Endothelial cell of umbilical vein (primary cell): Measurements from ENCODE around the gene OR52E8.

Experiments
- POLR2A ChIP-seq: IDR thresholded peaks from 2 replicates; pipeline ENCODE4 v1.6.1; 2012; ENCODE audit warnings: low read depth, mild to moderate bottlenecking, control low read depth, low read length
- TF ChIP-seq, protein P1 (sequence below), 2 donors: IDR thresholded peaks; 1 replicate in 1 of 2; 2 replicates in 1 of 2; pipeline ENCODE4 v1.5.1; 2011; ENCODE audit warnings: low read length in 2 of 2, mild to moderate bottlenecking in 2 of 2, moderate library complexity in 2 of 2, control low read depth in 1 of 2, inconsistent platforms in 1 of 2, low read depth in 1 of 2; ENCODE audit not compliant: insufficient read depth in 1 of 2; ENCODE audit errors: extremely low read depth in 1 of 2

DNA sequence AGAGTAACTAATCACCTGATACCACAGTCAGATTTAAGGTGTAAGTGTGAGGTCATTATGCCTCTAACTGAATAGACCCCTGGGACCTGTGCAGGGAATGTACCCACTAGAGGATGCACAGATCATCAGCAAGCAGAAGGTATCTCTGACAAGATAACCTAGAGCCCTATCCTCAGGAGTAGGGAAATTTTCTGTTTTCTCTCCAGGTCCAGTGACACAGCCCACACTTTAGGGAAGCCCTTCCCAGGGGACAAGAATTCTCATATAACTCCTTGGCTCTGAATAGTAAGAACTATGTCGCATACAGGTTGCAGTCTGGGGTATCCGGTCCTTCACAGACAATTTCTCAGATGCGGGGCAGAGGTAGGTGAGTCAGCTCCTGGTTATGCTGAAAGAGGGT is 35.4 kb upstream of the OR52E8 start, which contains the start of gene OR52E5:
- TF ChIP-seq, protein P1, sequence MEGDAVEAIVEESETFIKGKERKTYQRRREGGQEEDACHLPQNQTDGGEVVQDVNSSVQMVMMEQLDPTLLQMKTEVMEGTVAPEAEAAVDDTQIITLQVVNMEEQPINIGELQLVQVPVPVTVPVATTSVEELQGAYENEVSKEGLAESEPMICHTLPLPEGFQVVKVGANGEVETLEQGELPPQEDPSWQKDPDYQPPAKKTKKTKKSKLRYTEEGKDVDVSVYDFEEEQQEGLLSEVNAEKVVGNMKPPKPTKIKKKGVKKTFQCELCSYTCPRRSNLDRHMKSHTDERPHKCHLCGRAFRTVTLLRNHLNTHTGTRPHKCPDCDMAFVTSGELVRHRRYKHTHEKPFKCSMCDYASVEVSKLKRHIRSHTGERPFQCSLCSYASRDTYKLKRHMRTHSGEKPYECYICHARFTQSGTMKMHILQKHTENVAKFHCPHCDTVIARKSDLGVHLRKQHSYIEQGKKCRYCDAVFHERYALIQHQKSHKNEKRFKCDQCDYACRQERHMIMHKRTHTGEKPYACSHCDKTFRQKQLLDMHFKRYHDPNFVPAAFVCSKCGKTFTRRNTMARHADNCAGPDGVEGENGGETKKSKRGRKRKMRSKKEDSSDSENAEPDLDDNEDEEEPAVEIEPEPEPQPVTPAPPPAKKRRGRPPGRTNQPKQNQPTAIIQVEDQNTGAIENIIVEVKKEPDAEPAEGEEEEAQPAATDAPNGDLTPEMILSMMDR (IDR thresholded peaks at IDR 0.05; ENCODE audit: extremely low read depth in 1 of 2, insufficient read depth in 1 of 2, low read depth in 1 of 2, low read length in 2 of 2) = no peak
- TF ChIP-seq POLR2A = no peak
